GM12864 (cell line): Measurements from ENCODE around the gene SUCLG2.

Experiments used
- DNase-seq: peaks from one replicate; pipeline ENCODE4 v3.0.0-alpha.2; 2011; ENCODE audit warnings: low read depth
- H3K4me3 ChIP-seq: 2 replicates; pipeline ENCODE4 v1.5.1; 2011; ENCODE audit warnings: mild to moderate bottlenecking, low read depth, low read length, control low read depth
- TF ChIP-seq, protein P1 (sequence below): IDR thresholded peaks from 2 replicates; pipeline ENCODE4 v1.5.1; 2011; ENCODE audit warnings: low read depth, mild to moderate bottlenecking, moderate library complexity, low read length, control low read depth, inconsistent platforms; ENCODE audit errors: missing control alignments

Gene SUCLG2

DNA sequence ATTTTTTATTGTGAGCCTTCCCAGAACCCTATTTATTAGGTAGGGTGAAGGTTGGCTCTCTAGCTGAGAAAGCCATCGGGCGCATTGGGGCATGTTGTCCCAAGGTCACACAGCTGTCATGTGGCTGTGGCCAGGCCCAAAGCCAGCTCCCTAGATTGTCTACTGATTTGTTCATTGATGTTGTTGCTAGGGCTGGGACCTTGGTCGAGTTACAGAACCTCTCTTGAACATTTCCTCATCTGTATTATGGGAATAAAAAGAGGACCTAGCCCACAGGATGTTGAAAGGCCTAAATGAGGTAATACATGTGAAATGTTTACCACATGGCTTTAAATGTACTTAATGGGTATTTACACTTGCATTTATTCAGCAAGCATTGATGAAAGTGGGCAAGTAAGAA lies 252.5 kb downstream of the SUCLG2 start:
- TF ChIP-seq, protein P1, sequence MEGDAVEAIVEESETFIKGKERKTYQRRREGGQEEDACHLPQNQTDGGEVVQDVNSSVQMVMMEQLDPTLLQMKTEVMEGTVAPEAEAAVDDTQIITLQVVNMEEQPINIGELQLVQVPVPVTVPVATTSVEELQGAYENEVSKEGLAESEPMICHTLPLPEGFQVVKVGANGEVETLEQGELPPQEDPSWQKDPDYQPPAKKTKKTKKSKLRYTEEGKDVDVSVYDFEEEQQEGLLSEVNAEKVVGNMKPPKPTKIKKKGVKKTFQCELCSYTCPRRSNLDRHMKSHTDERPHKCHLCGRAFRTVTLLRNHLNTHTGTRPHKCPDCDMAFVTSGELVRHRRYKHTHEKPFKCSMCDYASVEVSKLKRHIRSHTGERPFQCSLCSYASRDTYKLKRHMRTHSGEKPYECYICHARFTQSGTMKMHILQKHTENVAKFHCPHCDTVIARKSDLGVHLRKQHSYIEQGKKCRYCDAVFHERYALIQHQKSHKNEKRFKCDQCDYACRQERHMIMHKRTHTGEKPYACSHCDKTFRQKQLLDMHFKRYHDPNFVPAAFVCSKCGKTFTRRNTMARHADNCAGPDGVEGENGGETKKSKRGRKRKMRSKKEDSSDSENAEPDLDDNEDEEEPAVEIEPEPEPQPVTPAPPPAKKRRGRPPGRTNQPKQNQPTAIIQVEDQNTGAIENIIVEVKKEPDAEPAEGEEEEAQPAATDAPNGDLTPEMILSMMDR = no peak
- no peak for DNase-seq
- H3K4me3 ChIP-seq = no peak overlapping the region

DNA sequence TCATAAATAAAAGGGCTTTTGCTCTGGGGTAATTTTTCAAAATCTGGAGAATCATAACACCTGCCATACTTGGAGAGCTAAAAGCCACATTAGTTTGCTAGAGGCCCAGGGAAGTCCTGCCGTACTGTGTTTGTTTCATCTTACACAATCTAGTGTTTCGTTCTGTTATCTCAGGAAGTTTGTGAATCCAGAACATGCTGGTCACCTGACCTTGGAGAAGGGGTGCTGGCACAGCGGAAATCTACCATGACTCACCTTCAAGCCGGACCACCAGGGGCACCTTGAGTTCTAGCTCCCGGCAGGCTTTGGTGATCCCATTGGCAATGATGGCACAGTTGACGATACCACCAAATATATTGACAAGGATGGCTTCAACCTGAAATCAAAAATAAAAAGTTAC lies 253.9 kb downstream of the SUCLG2 start:
- DNase-seq = no peak
- TF ChIP-seq, protein P1 = no peak
- no peak overlapping the region for H3K4me3 ChIP-seq

DNA sequence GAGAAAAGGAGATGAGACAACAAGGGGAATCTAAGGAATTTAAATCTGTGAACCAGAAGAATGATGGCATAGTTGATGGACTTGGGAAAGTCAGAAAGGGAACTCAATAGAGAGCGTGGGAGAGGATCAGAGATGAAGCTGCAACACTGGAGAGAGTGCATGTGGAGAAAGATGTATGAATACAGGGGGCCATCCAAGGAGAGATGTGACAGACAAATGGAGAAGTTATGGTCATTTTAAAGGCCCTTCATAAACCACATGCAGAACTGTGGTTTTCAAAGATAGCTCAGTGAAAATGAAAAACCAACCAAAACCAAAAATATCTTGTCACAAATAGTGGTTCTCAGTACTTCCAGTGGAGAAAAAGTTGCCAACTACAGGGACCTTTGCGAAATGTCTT lies 265.2 kb downstream of the SUCLG2 start:
- peak; percentile 15 for DNase-seq
- TF ChIP-seq, protein P1 = no peak
- H3K4me3 ChIP-seq = no peak overlapping the region

DNA sequence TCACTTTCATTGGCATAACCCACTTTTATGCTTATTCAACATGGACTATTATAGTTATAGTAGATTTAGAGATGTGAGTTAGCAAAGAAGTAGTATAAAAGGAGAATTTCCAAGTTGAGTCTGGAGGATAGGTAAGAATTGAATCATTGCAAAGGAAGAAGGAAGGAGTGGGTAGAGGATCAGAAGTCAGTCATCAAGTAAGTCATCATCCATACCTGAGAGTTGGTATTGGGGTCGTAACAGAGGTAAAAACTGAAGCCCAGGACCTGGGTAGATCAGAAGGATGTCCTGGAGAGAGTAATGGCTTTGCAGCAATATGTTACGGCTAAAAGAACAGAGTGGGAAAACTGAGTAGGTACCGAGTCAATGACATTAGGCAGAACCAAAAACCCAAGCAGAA lies 265.7 kb downstream of the SUCLG2 start:
- no peak for DNase-seq
- TF ChIP-seq, protein P1 = no peak
- no peak overlapping the region for H3K4me3 ChIP-seq

DNA sequence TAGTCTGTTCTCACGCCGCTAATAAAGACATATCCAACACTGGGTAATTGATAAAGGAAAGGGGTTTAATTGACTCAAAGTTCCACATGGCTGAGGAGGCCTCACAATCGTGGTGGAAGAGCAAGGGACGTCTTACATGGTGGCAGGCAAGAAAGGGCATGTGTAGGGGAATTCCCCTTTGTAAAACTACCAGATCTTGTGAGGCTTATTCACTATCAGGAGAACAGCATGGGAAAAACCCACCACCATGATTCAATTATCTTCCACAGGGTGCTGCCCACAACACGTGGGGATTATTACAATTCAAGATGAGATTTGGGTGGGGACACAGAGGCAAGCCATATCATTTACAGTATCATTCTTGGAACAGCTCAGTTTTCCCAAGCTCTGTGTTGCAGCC lies 268.0 kb downstream of the SUCLG2 start:
- no peak for DNase-seq
- TF ChIP-seq, protein P1 = no peak
- H3K4me3 ChIP-seq = no peak overlapping the region

DNA sequence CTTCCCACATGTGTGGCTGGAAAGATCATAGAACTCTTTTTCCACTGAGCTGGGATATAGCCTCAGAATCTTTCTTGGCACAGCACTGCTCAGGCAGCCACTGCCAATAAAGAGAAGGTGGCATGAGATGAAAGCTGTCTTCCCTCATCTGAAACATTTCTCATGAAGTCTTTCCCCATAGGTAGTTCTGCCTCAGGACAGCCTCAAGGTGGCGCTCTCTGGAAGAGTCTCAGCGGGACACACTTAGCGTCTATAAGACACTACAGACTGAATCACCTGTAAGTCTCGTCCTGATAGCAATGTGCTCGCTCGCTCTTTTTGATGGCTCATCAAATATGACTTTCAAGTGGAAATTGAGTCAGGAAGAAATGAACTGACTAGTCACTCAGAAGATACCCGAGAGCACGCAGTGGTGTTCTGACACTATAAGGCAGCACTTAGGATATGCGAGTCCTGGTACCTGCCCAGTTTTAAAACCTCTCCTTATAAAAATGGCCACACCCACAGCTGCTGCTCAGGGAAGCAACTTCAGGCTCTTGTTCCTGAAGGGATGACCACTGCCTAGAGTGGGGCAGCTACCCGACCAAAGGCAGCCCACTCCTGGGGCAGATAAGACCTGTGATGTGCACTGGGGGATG lies 269.5 kb downstream of the SUCLG2 start:
- TF ChIP-seq, protein P1 = peak; percentile 81
- DNase-seq = peak; percentile 34
- no peak overlapping the region for H3K4me3 ChIP-seq

DNA sequence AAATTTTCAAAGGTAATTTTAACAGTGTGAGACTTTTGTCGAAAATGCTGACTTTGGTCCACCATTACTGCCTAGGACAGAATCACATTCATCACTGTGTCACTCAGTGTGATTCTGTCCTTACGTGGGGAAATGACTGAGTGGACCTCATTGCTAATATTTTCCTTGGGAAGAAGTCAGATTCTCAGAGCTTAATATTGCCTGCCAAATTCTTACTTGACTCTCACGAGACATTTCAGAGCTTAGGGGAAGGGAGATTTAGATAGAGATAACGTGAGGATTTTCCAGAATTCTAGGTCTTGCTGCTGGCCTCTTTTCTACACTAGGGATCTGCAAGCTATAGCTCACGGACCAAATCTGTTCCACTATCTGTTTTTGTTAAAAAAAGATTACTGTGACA lies 270.4 kb downstream of the SUCLG2 start:
- TF ChIP-seq, protein P1 = no peak
- DNase-seq = no peak
- no peak overlapping the region for H3K4me3 ChIP-seq
